H1 (cell line): ENCODE data around the gene SLC43A1. TPM values are rescaled to one million over a fixed set of nuclear protein-coding genes. Genes with fewer than 3 reads are reported as not detected.

ENCODE experiments used
- CTCF ChIA-PET: fragments of 300-600 bp; sonication (Branson Sonifier 250); formaldehyde crosslinking; loops from one replicate; lab custom pipeline; 2021; ENCODE audit not compliant: partially characterized antibody; lab: Charles Lee
- POLR2A ChIA-PET: fragments of 300-600 bp; sonication (Branson Sonifier 250); formaldehyde crosslinking; loops from one replicate; lab custom pipeline; 2021; ENCODE audit warnings: inconsistent platforms; ENCODE audit not compliant: partially characterized antibody; lab: Charles Lee
- DNase-seq, 2 experiments: peaks; one replicate each; pipeline versions ENCODE4 v3.0.0 to v3.0.0-alpha.2; 2010 to 2022; ENCODE audit warnings: low spot score in 2 of 2, low read depth in 1 of 2, mixed read lengths in 1 of 2
- FAIRE-seq: peaks from 2 replicates; lab custom pipeline; 2011; peaks lifted over from hg19 to GRCh38; lab: Jason Lieb, UNC
- H2AFZ ChIP-seq: 2 replicates; pipeline ENCODE4 v1.8.1; 2012; ENCODE audit warnings: low read length, inconsistent platforms
- H2AK5ac ChIP-seq: 2 replicates; pipeline ENCODE4 v1.6.1; 2013; ENCODE audit warnings: low read depth, low read length
- H2BK120ac ChIP-seq: replicated peaks from 2 replicates; pipeline ENCODE3; 2013; ENCODE audit warnings: low read depth, low read length, inconsistent platforms
- H2BK12ac ChIP-seq: 2 replicates; pipeline ENCODE4 v1.6.1; 2013; ENCODE audit warnings: low read depth, low read length
- H2BK15ac ChIP-seq: 2 replicates; pipeline ENCODE4 v1.6.1; 2013; ENCODE audit warnings: low read length
- H2BK20ac ChIP-seq: 2 replicates; pipeline ENCODE4 v1.6.1; 2013; ENCODE audit warnings: low read length
- H2BK5ac ChIP-seq: 2 replicates; pipeline ENCODE4 v1.6.1; 2013; ENCODE audit warnings: low read depth, low read length
- H3K14ac ChIP-seq: 2 replicates; pipeline ENCODE4 v1.6.1; 2013; ENCODE audit warnings: inconsistent platforms; ENCODE audit not compliant: insufficient read length
- H3K18ac ChIP-seq: 2 replicates; pipeline ENCODE4 v1.6.1; 2013; ENCODE audit warnings: low read length; ENCODE audit errors: extremely low read depth
- H3K23ac ChIP-seq: 2 replicates; pipeline ENCODE4 v1.6.1; 2013; ENCODE audit warnings: inconsistent platforms; ENCODE audit not compliant: insufficient read length
- H3K23me2 ChIP-seq: 2 replicates; pipeline ENCODE4 v1.6.1; 2013; ENCODE audit warnings: low read depth, low read length
- H3K27ac ChIP-seq: 2 replicates; pipeline ENCODE4 v1.6.1; 2011; ENCODE audit warnings: low read depth, low read length, inconsistent platforms
- H3K27me3 ChIP-seq, 4 experiments: replicated peaks in 1 of 4; 1 replicate in 1 of 4; 2 replicates in 3 of 4; pipeline versions ENCODE4 v1.6.1 to v1.8.1; 2011 to 2013; ENCODE audit warnings: low read length in 3 of 4, mild to moderate bottlenecking in 3 of 4, inconsistent platforms in 2 of 4, mixed read lengths in 2 of 4, moderate library complexity in 1 of 4; ENCODE audit not compliant: control insufficient read depth in 3 of 4, insufficient read depth in 3 of 4; ENCODE audit errors: extremely low read depth in 1 of 4
- H3K36me3 ChIP-seq, 4 experiments: 2 replicates each; pipeline versions ENCODE4 v1.6.1 to v1.8.1; 2011 to 2013; ENCODE audit warnings: mild to moderate bottlenecking in 4 of 4, low read length in 3 of 4, moderate library complexity in 2 of 4, control low read depth in 1 of 4, inconsistent platforms in 1 of 4; ENCODE audit not compliant: insufficient read depth in 4 of 4, control insufficient read depth in 2 of 4
- H3K4ac ChIP-seq: replicated peaks from 2 replicates; pipeline ENCODE3; 2013; ENCODE audit warnings: low read length, low read depth, mixed read lengths, inconsistent platforms; ENCODE audit not compliant: insufficient read length
- H3K4me1 ChIP-seq, 4 experiments: replicated peaks in 1 of 4; 1 replicate in 1 of 4; 2 replicates in 3 of 4; pipeline versions ENCODE4 v1.6.1 to v1.8.1; 2011 to 2013; ENCODE audit warnings: low read length in 3 of 4, inconsistent platforms in 2 of 4, mixed read lengths in 1 of 4; ENCODE audit not compliant: insufficient read depth in 4 of 4, control insufficient read depth in 3 of 4
- H3K4me2 ChIP-seq, 2 experiments: 2 replicates each; pipeline versions ENCODE4 v1.6.1 to v1.8.1; 2011 to 2013; ENCODE audit warnings: low read depth in 2 of 2, low read length in 2 of 2, control low read depth in 1 of 2, inconsistent platforms in 1 of 2, mild to moderate bottlenecking in 1 of 2; ENCODE audit not compliant: insufficient read depth in 1 of 2
- H3K4me3 ChIP-seq, 4 experiments: fragments of 200-600, 300-600 bp in 1 of 4; sonication (generic), shearing (Covaris generic), sonication (Bioruptor Twin) in 1 of 4; 2 replicates each; pipeline versions ENCODE4 v1.5.1 to v1.8.1; 2011 to 2016; ENCODE audit warnings: low read length in 4 of 4, low read depth in 3 of 4, control low read depth in 2 of 4, inconsistent platforms in 2 of 4, mild to moderate bottlenecking in 2 of 4, mixed read lengths in 1 of 4, moderate library complexity in 1 of 4; ENCODE audit not compliant: insufficient read depth in 2 of 4; ENCODE audit errors: extremely low read depth in 1 of 4
- H3K56ac ChIP-seq: replicated peaks from 2 replicates; pipeline ENCODE3; 2013; ENCODE audit warnings: low read depth, mild to moderate bottlenecking, mixed read lengths, low read length, inconsistent platforms; ENCODE audit not compliant: insufficient read length
- H3K79me1 ChIP-seq: 2 replicates; pipeline ENCODE4 v1.6.1; 2013; ENCODE audit warnings: low read depth, low read length, control low read depth
- H3K79me2 ChIP-seq, 2 experiments: 2 replicates each; pipeline versions ENCODE4 v1.6.1 to v1.8.1; 2012 to 2013; ENCODE audit warnings: low read length in 2 of 2, mild to moderate bottlenecking in 2 of 2, inconsistent platforms in 1 of 2; ENCODE audit not compliant: insufficient read depth in 2 of 2, control insufficient read depth in 1 of 2
- H3K9ac ChIP-seq, 4 experiments: replicated peaks in 1 of 4; 1 replicate in 1 of 4; 2 replicates in 3 of 4; pipeline versions ENCODE4 v1.6.1 to v1.8.1; 2011 to 2013; ENCODE audit warnings: low read depth in 3 of 4, low read length in 3 of 4, control low read depth in 2 of 4, mild to moderate bottlenecking in 2 of 4, moderate library complexity in 2 of 4, inconsistent platforms in 1 of 4; ENCODE audit errors: extremely low read depth in 1 of 4
- H3K9me3 ChIP-seq, 2 experiments: 2 replicates each; pipeline versions ENCODE4 v1.6.1 to v1.8.1; 2012 to 2013; ENCODE audit warnings: mild to moderate bottlenecking in 2 of 2, moderate library complexity in 2 of 2, control low read depth in 1 of 2, inconsistent platforms in 1 of 2, low read depth in 1 of 2, low read length in 1 of 2, mixed read lengths in 1 of 2; ENCODE audit not compliant: insufficient read depth in 2 of 2
- H4K20me1 ChIP-seq, 2 experiments: replicated peaks in 1 of 2; 2 replicates each; pipeline versions ENCODE3 to v1.8.1; 2011 to 2013; ENCODE audit warnings: inconsistent platforms in 2 of 2, low read length in 2 of 2, mild to moderate bottlenecking in 1 of 2; ENCODE audit not compliant: insufficient read depth in 2 of 2, control insufficient read depth in 1 of 2
- H4K5ac ChIP-seq: 2 replicates; pipeline ENCODE4 v1.6.1; 2013; ENCODE audit warnings: low read length, low read depth, mixed read lengths, inconsistent platforms; ENCODE audit not compliant: insufficient read length
- H4K8ac ChIP-seq: 2 replicates; pipeline ENCODE4 v1.8.0; 2013; ENCODE audit warnings: mild to moderate bottlenecking, moderate library complexity, low read length, inconsistent platforms; ENCODE audit not compliant: insufficient read depth; ENCODE audit errors: extremely low read depth
- H4K91ac ChIP-seq: replicated peaks from 2 replicates; pipeline ENCODE3; 2013; ENCODE audit warnings: low read length, mixed read lengths, inconsistent platforms; ENCODE audit not compliant: insufficient read length
- BCL11A ChIP-seq, 2 experiments: IDR thresholded peaks; one replicate each; pipeline ENCODE4 v1.6.1; 2011; ENCODE audit warnings: low read depth in 2 of 2, low read length in 2 of 2, mild to moderate bottlenecking in 2 of 2
- NRF1 ChIP-seq: IDR thresholded peaks from 2 replicates; pipeline ENCODE4 v1.6.1; 2011; ENCODE audit warnings: mild to moderate bottlenecking, low read depth, low read length, improper control_type of control experiment
- RFX5 ChIP-seq: IDR thresholded peaks from 2 replicates; pipeline ENCODE4 v1.6.1; 2011; ENCODE audit warnings: low read depth, low read length, improper control_type of control experiment, borderline replicate concordance
- TBP ChIP-seq: IDR thresholded peaks from 2 replicates; pipeline ENCODE4 v1.6.1; 2011; ENCODE audit warnings: low read depth, low read length, improper control_type of control experiment
- WGBS, 2 experiments: shearing (Covaris generic) in 1 of 2; methylation state at CpG; one replicate each; pipeline versions ENCODE4 v1.1.6 to v1.1.7; 2013 to 2015; ENCODE audit warnings: low lambda C conversion rate in 2 of 2, mixed read lengths in 2 of 2, inconsistent platforms in 1 of 2, low coverage in 1 of 2, missing lambda C conversion rate in 1 of 2; ENCODE audit not compliant: insufficient replicate concordance in 2 of 2, insufficient coverage in 1 of 2, insufficient read length in 1 of 2; ENCODE audit errors: extremely low coverage in 1 of 2, missing lambda C conversion rate in 1 of 2; 5-methylcytosine and 5-hydroxymethylcytosine counted together
- polyA plus RNA-seq, 7 experiments: library from polyadenylated mRNA; depleted of rRNA in 3 of 7; stranded (reverse) in 5 of 7; unstranded in 2 of 7; fragments of >200 nt in 5 of 7; fragments of 200-250 nt in 2 of 7; gene quantifications; 1 replicate in 5 of 7; 2 replicates in 1 of 7; 4 replicates in 1 of 7; pipeline versions ENCODE4 v1.2.1 to v1.2.3, GENCODE V29; 2011 to 2013; ENCODE audit warnings: missing spikeins in 2 of 7, mixed read lengths in 2 of 7
- total RNA-seq: library from RNA; stranded (reverse); fragmentation: NEBNext Ultra II Directional; extraction: Animal tissue kit (Norgen Biotek cat#: 25700); gene quantifications from 2 replicates; pipeline ENCODE4 v1.2.1, GENCODE V29; 2021

SLC43A1 gene
- total and polyA plus RNA-seq, 2 of the 8 experiments (the other 6 are each of a cell fraction or from before 2014, with no cell fraction given) = 34.5 to 58.0 TPM

GRCh38 chr11:57508341-57509170 lies 6.9 kb downstream of the SLC43A1 start:
- Histone ChIP-seq H4K5ac (no peak overlapping the region), H3K79me1 (peaks cover under 1% of the 10 kb centered on the region; the same call in 1 of the 2 replicates), H4K8ac (no peak overlapping the region), H4K91ac (no peak overlapping the region), H2AK5ac (no peak overlapping the region), H2AFZ (no peak overlapping the region), H3K4me2 (no peak overlapping the region), H2BK15ac (no peak overlapping the region), H3K36me3 (no peaks in the 10 kb centered on the region), H3K14ac (no peak overlapping the region), H3K56ac (no peak overlapping the region), H3K4me3 (no peak overlapping the region), H3K79me2 (peaks cover 0 to 30% of the 10 kb centered on the region in 2 experiments; a peak in 3 of 4 replicates), H3K4ac (no peak overlapping the region), H2BK12ac (no peak overlapping the region), H2BK5ac (no peak overlapping the region), H3K9me3 (no peaks in the 10 kb centered on the region), H3K23me2 (peaks cover 1% of the 10 kb centered on the region; the same call in 1 of the 2 replicates), H3K27ac (no peak overlapping the region), H2BK120ac (no peak overlapping the region), H3K23ac (no peak overlapping the region), H2BK20ac (no peak overlapping the region), H3K18ac (no peak overlapping the region), H3K9ac (no peak overlapping the region), H4K20me1 (peaks cover 2 to 3% of the 10 kb centered on the region in 2 experiments), H3K27me3 (no peaks in the 10 kb centered on the region; a peak in 1 of 7 replicates), H3K4me1 (peaks cover 0 to 3% (median 1%) of the 10 kb centered on the region in 4 experiments)
- 91% methylated on average over 7 of the region's 7 CpGs; no CpG with 5 or more reads in 1 of the 2 experiments for WGBS, 2 experiments
- no peak for TF ChIP-seq NRF1
- no peak for TF ChIP-seq BCL11A (IDR thresholded peaks at IDR 0.05; ENCODE audit: low read depth in 2 of 2, low read length in 2 of 2)
- no peak for TF ChIP-seq RFX5
- no peak for TF ChIP-seq TBP
- ChIA-PET CTCF (interaction anchor here (0.9 to 33.7 kb wide), 6 partner anchors 11 to 28 kb away, joined by 3 to 1146 read pairs (median 8); partner anchors contain the start of genes SLC43A1, SMTNL1 and TIMM10), POLR2A (interaction anchor here (1.0 to 1.4 kb wide), 2 partner anchors 9 to 167 kb away, joined by 3 to 4 read pairs; no protein-coding TSS in a partner anchor)
- DNase-seq (no peak), FAIRE-seq (no peak)
